Prostate gland (tissue), 2 donors: ENCODE results near the gene ADCY1. TPM values are rescaled to one million over a fixed set of nuclear protein-coding genes. Genes with fewer than 3 reads are reported as not detected.

ENCODE experiments used
- DNase-seq: peaks from one replicate; pipeline ENCODE4 v3.0.0-alpha.2; 2019; ENCODE audit warnings: low spot score
- H3K27ac ChIP-seq, 2 donors: fragments of 200-600 bp; sonication (generic); 2 replicates each; pipeline ENCODE4 v1.5.1; 2017 to 2019
- H3K27me3 ChIP-seq: fragments of 200-600 bp; sonication (generic); replicated peaks from 2 replicates; pipeline ENCODE4 v1.5.1; 2019; ENCODE audit not compliant: insufficient read depth
- H3K36me3 ChIP-seq, 2 donors: fragments of 200-600 bp; sonication (generic); 1 replicate in 1 of 2; 2 replicates in 1 of 2; pipeline versions ENCODE4 v1.5.1 to v1.8.1; 2017 to 2019
- H3K4me1 ChIP-seq: fragments of 200-600 bp; sonication (generic); replicated peaks from 2 replicates; pipeline ENCODE4 v1.5.1; 2019
- H3K4me3 ChIP-seq, 2 donors: fragments of 200-600 bp; sonication (generic); 2 replicates each; pipeline ENCODE4 v1.5.1; 2017 to 2019
- H3K9me3 ChIP-seq: fragments of 200-600 bp; sonication (generic); 2 replicates; pipeline ENCODE4 v1.5.1; 2017
- CTCF ChIP-seq, 4 experiments: fragments of 200-600 bp in 2 of 4; fragments of 450-650 bp in 2 of 4; sonication (generic) in 2 of 4; IDR thresholded peaks; 1 replicate in 3 of 4; 2 replicates in 1 of 4; pipeline ENCODE4 v1.5.1; 2016 to 2019; ENCODE audit warnings: antibody characterized with exemption in 4 of 4, mild to moderate bottlenecking in 2 of 4, moderate library complexity in 2 of 4
- POLR2A ChIP-seq: fragments of 450-650 bp; IDR thresholded peaks from one replicate; pipeline ENCODE4 v1.6.1; 2016; ENCODE audit warnings: antibody characterized with exemption, mild to moderate bottlenecking
- POLR2AphosphoS5 ChIP-seq: sonication (generic); formaldehyde crosslinking; IDR thresholded peaks from one replicate; pipeline ENCODE4 v1.6.1; 2017; ENCODE audit warnings: antibody characterized with exemption
- WGBS: methylation state at CpG from one replicate; pipeline ENCODE4 v1.1.5; 2018; 5-methylcytosine and 5-hydroxymethylcytosine counted together
- intact Hi-C: fragments of 100-400 bp; cut with DNase I; formaldehyde crosslinking; loops from one replicate; pipeline ENCODE4 v1.14.2; 2022
- total RNA-seq, 2 donors: library from RNA; depleted of rRNA; stranded (reverse); fragments of >200 nt; gene quantifications; one replicate each; pipeline ENCODE4 v1.1.0, GENCODE V29; 2016

Gene ADCY1
- total RNA-seq, 2 donors from 2014 or later: 4.5 to 17.0 TPM

- H3K4me1 ChIP-seq: no peaks in the 10 kb centered on the region
- H3K4me3 ChIP-seq: no peak overlapping the region
- no peak for DNase-seq
- H3K27me3 ChIP-seq: no peaks in the 10 kb centered on the region
- H3K9me3 ChIP-seq: no peaks in the 10 kb centered on the region
- intact Hi-C loops: no loop called here
- 84% methylated on average over 6 of the region's 6 CpGs for WGBS
- no peak overlapping the region for H3K27ac ChIP-seq
- no peaks in the 10 kb centered on the region for H3K36me3 ChIP-seq
- TF ChIP-seq CTCF (IDR thresholded peaks at IDR 0.05) (no peak), POLR2AphosphoS5 (no peak), POLR2A (no peak)
Measured at GRCh38 chr7:45588466-45588865, 14.3 kb downstream of the ADCY1 start.

DNA sequence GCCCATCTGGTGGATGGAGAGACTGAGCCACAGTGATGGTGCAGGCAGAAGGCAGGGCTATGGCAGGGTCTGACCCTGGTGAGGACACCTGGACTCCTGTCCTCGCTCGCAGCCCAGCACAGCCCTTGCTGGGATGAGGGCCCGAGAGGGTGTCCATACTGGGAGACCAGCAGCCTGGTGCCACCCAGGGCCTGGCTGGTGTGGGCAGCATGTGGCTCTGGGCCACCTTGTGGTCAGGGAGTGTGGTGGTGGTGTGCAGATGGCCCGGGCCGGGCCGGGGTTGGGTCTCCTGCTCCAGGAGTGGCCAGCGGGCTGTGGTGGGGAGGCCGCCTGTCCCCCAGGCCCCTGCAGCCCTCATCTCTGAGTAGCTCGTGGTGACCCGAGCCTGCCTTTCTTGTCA, 14.9 kb downstream of the ADCY1 start:
- H3K36me3 ChIP-seq: no peaks in the 10 kb centered on the region
- no peak overlapping the region for H3K4me3 ChIP-seq
- H3K27me3 ChIP-seq: no peaks in the 10 kb centered on the region
- no peak for DNase-seq
- H3K27ac ChIP-seq: no peak overlapping the region
- intact Hi-C loops: no loop called here
- H3K4me1 ChIP-seq: no peaks in the 10 kb centered on the region
- no peaks in the 10 kb centered on the region for H3K9me3 ChIP-seq
- WGBS: 87% methylated on average over 7 of the region's 10 CpGs
- TF ChIP-seq POLR2A (no peak), CTCF (IDR thresholded peaks at IDR 0.05) (no peak), POLR2AphosphoS5 (no peak)

DNA sequence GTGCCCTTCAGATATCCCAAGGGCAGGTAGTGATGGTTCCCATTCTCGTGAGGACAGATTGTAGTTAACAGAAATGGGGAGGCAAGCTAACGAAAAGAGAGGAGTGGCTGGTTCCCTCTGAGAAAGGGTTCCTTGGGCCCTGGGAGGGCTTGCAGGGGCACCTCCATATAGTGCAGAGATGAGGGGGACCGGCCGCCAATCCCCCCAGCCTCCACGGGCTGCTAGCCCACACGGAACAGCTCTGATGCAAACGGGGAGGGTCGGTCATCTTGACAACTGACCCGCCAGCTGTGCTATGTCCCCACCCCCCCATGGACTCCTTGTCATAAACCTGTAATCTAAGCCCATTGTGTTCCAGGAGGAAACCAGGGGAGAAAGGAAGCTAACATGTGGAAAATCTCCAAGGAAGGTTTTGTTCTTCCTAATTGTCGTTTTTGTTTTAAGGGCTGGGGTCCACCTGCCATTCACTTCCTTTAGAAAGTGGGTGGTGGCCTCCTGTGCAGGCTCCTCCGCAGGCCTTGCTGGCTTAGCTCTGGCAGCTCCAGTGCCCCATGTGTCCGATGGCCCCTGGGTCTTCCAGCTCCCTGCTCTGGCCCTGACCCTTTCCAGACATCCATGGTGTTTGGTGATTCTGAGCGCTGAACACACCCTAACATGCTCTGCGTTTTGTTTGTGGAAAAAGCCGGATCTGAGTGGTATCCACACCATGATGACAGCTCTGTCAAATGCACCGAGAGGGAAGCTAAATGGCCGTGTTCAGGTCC, 15.9 kb downstream of the ADCY1 start:
- Histone ChIP-seq H3K36me3 (no peaks in the 10 kb centered on the region), H3K4me1 (no peaks in the 10 kb centered on the region), H3K27ac (no peak overlapping the region), H3K4me3 (no peak overlapping the region), H3K9me3 (no peaks in the 10 kb centered on the region), H3K27me3 (no peaks in the 10 kb centered on the region)
- DNase-seq: no peak
- intact Hi-C loops: no loop called here
- WGBS: 62% methylated on average over 17 of the region's 17 CpGs
- TF ChIP-seq CTCF (IDR thresholded peaks at IDR 0.05): no peak
- TF ChIP-seq POLR2AphosphoS5: no peak
- TF ChIP-seq POLR2A: no peak

DNA sequence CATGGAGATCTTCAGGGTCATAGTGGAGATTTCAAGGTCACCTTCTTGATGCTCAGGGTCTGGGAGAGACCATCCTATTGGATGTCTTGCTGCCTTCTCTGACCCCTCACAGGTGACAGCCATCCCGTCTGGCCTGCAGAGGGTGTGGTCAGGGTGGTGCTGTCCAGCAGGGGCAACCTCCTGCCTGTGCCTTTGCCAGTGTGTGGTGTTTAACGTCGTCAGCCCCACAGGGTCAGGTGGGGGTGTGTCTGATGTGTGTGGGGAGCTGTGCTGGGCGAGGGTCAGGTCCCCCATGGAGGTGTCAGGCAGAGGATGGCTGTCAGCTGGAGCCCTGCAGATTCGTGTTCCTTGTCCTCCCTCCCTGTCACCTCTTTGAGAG, 16.5 kb downstream of the ADCY1 start:
- H3K4me3 ChIP-seq: no peak overlapping the region
- 35% methylated on average over 5 of the region's 5 CpGs for WGBS
- H3K4me1 ChIP-seq: no peaks in the 10 kb centered on the region
- intact Hi-C loops: no loop called here
- no peak overlapping the region for H3K27ac ChIP-seq
- DNase-seq: no peak
- H3K9me3 ChIP-seq: no peaks in the 10 kb centered on the region
- no peak for TF ChIP-seq CTCF (IDR thresholded peaks at IDR 0.05)
- no peak for TF ChIP-seq POLR2AphosphoS5
- TF ChIP-seq POLR2A: no peak
- no peaks in the 10 kb centered on the region for H3K27me3 ChIP-seq
- H3K36me3 ChIP-seq: no peaks in the 10 kb centered on the region
